Neural cell (in vitro differentiated cells): ENCODE measurements around the gene CDKL5. TPM values are rescaled to one million over a fixed set of nuclear protein-coding genes. Genes with fewer than 3 reads are reported as not detected.

ENCODE experiments used
- H2AFZ ChIP-seq: fragments of 200-600, 300-800 bp; sonication (generic), shearing (Covaris generic); 2 replicates; pipeline ENCODE4 v1.6.0; 2014; ENCODE audit warnings: low read depth, mild to moderate bottlenecking, antibody characterized with exemption, low read length, moderate library complexity
- H3F3A ChIP-seq: fragments of 200-600 bp; shearing (Covaris generic); 2 replicates; pipeline ENCODE4 v1.6.1; 2016; ENCODE audit warnings: mild to moderate bottlenecking, moderate library complexity, mixed read lengths, antibody characterized with exemption, low read length; ENCODE audit not compliant: insufficient read depth, poor library complexity, severe bottlenecking
- H3K27ac ChIP-seq: fragments of 200-600, 300-800 bp; sonication (generic), shearing (Covaris generic); 2 replicates; pipeline ENCODE4 v1.5.1; 2014; ENCODE audit warnings: mild to moderate bottlenecking, low read length, moderate library complexity
- H3K27me3 ChIP-seq: fragments of 300-800, 200-600 bp; sonication (generic), shearing (Covaris generic); 2 replicates; pipeline ENCODE4 v1.6.0; 2014; ENCODE audit warnings: mild to moderate bottlenecking, low read depth, low read length, moderate library complexity; ENCODE audit not compliant: insufficient read depth
- H3K36me3 ChIP-seq: fragments of 300-800, 200-600 bp; sonication (generic), shearing (Covaris generic); 2 replicates; pipeline ENCODE4 v1.5.1; 2014; ENCODE audit warnings: mild to moderate bottlenecking, antibody characterized with exemption, low read length, moderate library complexity; ENCODE audit not compliant: insufficient read depth
- H3K4me2 ChIP-seq: fragments of 300-800, 200-600 bp; sonication (generic), shearing (Covaris generic); 2 replicates; pipeline ENCODE4 v1.6.0; 2014; ENCODE audit warnings: mild to moderate bottlenecking, low read length
- H3K4me3 ChIP-seq: fragments of 300-800, 200-600 bp; sonication (generic), shearing (Covaris generic); 2 replicates; pipeline ENCODE4 v1.5.1; 2014; ENCODE audit warnings: mild to moderate bottlenecking, low read length, moderate library complexity
- H3K79me2 ChIP-seq: fragments of 200-600 bp; shearing (Covaris generic); replicated peaks from 2 replicates; pipeline ENCODE4 v1.6.0; 2014; ENCODE audit warnings: mild to moderate bottlenecking, low read length, moderate library complexity; ENCODE audit not compliant: insufficient read depth
- H3K9ac ChIP-seq: fragments of 300-800, 200-600 bp; sonication (generic), shearing (Covaris generic); 2 replicates; pipeline ENCODE4 v1.6.1; 2016; ENCODE audit warnings: mild to moderate bottlenecking, low read length, mixed read lengths
- H3K9me2 ChIP-seq: fragments of 200-600 bp; shearing (Covaris generic); 2 replicates; pipeline ENCODE4 v1.6.1; 2016; ENCODE audit warnings: mild to moderate bottlenecking, low read length, mixed read lengths; ENCODE audit not compliant: insufficient read depth
- H3K9me3 ChIP-seq: fragments of 200-600, 300-800 bp; sonication (generic), shearing (Covaris generic); 2 replicates; pipeline ENCODE4 v1.6.1; 2016; ENCODE audit warnings: mild to moderate bottlenecking, mixed run types, low read length, moderate library complexity, mixed read lengths
- H4K20me1 ChIP-seq: fragments of 200-600 bp; shearing (Covaris generic); 2 replicates; pipeline ENCODE4 v1.6.1; 2016; ENCODE audit warnings: mild to moderate bottlenecking, mixed run types; ENCODE audit not compliant: insufficient read depth
- EP300 ChIP-seq: fragments of 450-650 bp; conservative IDR thresholded peaks from 2 replicates; pipeline ENCODE4 v1.6.1; 2014; ENCODE audit warnings: antibody characterized with exemption, mild to moderate bottlenecking, moderate library complexity; ENCODE audit not compliant: poor library complexity, severe bottlenecking
- EZH2 ChIP-seq: fragments of 200-600, 300-800 bp; shearing (Covaris generic), sonication (generic); IDR thresholded peaks from 2 replicates; pipeline ENCODE4 v1.6.1; 2014; ENCODE audit warnings: antibody characterized with exemption, low read length, borderline replicate concordance, mild to moderate bottlenecking; ENCODE audit not compliant: insufficient read depth, poor library complexity, severe bottlenecking
- MXI1 ChIP-seq: fragments of 450-650 bp; conservative IDR thresholded peaks from 2 replicates; pipeline ENCODE4 v1.6.1; 2014; ENCODE audit warnings: antibody characterized with exemption, mild to moderate bottlenecking; ENCODE audit not compliant: poor library complexity, severe bottlenecking
- POLR2AphosphoS5 ChIP-seq: IDR thresholded peaks from 2 replicates; pipeline ENCODE4 v1.6.1; 2012
- RAD21 ChIP-seq: fragments of 450-650 bp; conservative IDR thresholded peaks from 2 replicates; pipeline ENCODE4 v1.6.1; 2014; ENCODE audit warnings: antibody characterized with exemption, mild to moderate bottlenecking, moderate library complexity
- SMC3 ChIP-seq: fragments of 450-650 bp; conservative IDR thresholded peaks from 2 replicates; pipeline ENCODE4 v1.6.1; 2014; ENCODE audit warnings: antibody characterized with exemption, mild to moderate bottlenecking, moderate library complexity; ENCODE audit not compliant: poor library complexity
- TAF1 ChIP-seq: IDR thresholded peaks from 2 replicates; pipeline ENCODE4 v1.6.1; 2012; ENCODE audit warnings: low read depth
- polyA plus RNA-seq: library from polyadenylated mRNA; depleted of rRNA; stranded (reverse); fragments of >200 nt; gene quantifications from 2 replicates; pipeline ENCODE4 v1.2.3, GENCODE V29; 2014
- TF ChIP-seq, protein P1 (sequence below): IDR thresholded peaks from 2 replicates; pipeline ENCODE4 v1.6.1; 2012; ENCODE audit warnings: borderline replicate concordance
- TF ChIP-seq, protein P2 (sequence below): fragments of 450-650 bp; IDR thresholded peaks from 2 replicates; pipeline ENCODE4 v1.5.1; 2014; ENCODE audit warnings: antibody characterized with exemption, mild to moderate bottlenecking, moderate library complexity; ENCODE audit not compliant: poor library complexity, severe bottlenecking

The CDKL5 gene
- polyA plus RNA-seq, 1 donor from 2014 or later: 5.3 TPM

DNA sequence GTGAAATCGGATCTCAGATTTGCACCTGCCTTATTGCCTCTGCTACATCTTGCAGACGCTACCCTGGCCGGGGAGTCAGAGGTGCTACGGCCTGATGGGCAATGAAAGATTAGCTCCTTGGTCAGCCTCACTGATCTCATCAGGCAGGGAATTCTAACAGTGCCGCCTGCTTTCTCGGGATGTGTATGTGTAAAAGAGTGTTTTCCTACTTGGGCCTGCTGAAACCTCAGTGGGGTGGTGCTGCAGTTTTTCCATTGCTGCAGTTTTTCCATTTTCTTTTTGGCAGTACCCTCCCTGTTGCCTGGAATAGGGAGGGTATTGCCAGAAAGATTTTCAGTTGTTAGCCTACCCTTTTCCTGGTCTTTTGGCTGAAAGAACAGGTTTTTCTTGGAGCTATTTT, 117.5 kb downstream of the CDKL5 start:
- Histone ChIP-seq H3K79me2 (no peaks in the 10 kb centered on the region), H3K36me3 (no peaks in the 10 kb centered on the region), H3K9ac (no peak overlapping the region), H4K20me1 (no peaks in the 10 kb centered on the region), H2AFZ (no peak overlapping the region), H3K27ac (no peak overlapping the region), H3F3A (no peaks in the 10 kb centered on the region), H3K9me2 (no peaks in the 10 kb centered on the region), H3K27me3 (no peaks in the 10 kb centered on the region), H3K4me3 (no peak overlapping the region), H3K4me2 (no peak overlapping the region), H3K9me3 (no peaks in the 10 kb centered on the region)
- TF ChIP-seq POLR2AphosphoS5 (no peak), RAD21 (no peak), EP300 (no peak), MXI1 (no peak), TAF1 (no peak), EZH2 (no peak), SMC3 (no peak)
- TF ChIP-seq, protein P1, sequence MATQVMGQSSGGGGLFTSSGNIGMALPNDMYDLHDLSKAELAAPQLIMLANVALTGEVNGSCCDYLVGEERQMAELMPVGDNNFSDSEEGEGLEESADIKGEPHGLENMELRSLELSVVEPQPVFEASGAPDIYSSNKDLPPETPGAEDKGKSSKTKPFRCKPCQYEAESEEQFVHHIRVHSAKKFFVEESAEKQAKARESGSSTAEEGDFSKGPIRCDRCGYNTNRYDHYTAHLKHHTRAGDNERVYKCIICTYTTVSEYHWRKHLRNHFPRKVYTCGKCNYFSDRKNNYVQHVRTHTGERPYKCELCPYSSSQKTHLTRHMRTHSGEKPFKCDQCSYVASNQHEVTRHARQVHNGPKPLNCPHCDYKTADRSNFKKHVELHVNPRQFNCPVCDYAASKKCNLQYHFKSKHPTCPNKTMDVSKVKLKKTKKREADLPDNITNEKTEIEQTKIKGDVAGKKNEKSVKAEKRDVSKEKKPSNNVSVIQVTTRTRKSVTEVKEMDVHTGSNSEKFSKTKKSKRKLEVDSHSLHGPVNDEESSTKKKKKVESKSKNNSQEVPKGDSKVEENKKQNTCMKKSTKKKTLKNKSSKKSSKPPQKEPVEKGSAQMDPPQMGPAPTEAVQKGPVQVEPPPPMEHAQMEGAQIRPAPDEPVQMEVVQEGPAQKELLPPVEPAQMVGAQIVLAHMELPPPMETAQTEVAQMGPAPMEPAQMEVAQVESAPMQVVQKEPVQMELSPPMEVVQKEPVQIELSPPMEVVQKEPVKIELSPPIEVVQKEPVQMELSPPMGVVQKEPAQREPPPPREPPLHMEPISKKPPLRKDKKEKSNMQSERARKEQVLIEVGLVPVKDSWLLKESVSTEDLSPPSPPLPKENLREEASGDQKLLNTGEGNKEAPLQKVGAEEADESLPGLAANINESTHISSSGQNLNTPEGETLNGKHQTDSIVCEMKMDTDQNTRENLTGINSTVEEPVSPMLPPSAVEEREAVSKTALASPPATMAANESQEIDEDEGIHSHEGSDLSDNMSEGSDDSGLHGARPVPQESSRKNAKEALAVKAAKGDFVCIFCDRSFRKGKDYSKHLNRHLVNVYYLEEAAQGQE: no peak
- TF ChIP-seq, protein P2, sequence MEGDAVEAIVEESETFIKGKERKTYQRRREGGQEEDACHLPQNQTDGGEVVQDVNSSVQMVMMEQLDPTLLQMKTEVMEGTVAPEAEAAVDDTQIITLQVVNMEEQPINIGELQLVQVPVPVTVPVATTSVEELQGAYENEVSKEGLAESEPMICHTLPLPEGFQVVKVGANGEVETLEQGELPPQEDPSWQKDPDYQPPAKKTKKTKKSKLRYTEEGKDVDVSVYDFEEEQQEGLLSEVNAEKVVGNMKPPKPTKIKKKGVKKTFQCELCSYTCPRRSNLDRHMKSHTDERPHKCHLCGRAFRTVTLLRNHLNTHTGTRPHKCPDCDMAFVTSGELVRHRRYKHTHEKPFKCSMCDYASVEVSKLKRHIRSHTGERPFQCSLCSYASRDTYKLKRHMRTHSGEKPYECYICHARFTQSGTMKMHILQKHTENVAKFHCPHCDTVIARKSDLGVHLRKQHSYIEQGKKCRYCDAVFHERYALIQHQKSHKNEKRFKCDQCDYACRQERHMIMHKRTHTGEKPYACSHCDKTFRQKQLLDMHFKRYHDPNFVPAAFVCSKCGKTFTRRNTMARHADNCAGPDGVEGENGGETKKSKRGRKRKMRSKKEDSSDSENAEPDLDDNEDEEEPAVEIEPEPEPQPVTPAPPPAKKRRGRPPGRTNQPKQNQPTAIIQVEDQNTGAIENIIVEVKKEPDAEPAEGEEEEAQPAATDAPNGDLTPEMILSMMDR: no peak

DNA sequence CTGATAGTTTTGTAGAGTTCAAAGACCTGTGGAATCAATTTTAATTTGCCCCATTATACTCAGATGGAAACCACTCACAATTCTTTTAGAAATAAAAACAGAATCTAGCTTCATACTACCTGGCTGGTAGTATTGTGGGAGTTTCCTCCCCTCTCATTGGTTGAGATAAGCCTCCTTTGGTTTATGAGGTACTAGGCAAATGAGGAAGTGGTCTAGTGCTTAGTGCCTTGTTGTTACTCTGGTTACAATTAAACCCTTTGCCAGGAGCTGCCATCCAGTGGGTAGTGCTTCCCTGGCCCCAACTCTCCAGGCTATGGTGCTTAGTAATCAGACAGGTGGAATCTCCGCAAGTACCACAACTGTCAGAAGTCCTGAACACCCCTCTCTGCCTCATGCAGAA, 118.3 kb downstream of the CDKL5 start:
- no peaks in the 10 kb centered on the region for H3K36me3 ChIP-seq
- no peaks in the 10 kb centered on the region for H4K20me1 ChIP-seq
- TF ChIP-seq, protein P1: no peak
- TF ChIP-seq SMC3 (no peak), POLR2AphosphoS5 (no peak), MXI1 (no peak), TAF1 (no peak)
- no peak overlapping the region for H3K4me3 ChIP-seq
- no peaks in the 10 kb centered on the region for H3F3A ChIP-seq
- H3K79me2 ChIP-seq: no peaks in the 10 kb centered on the region
- no peak overlapping the region for H3K27ac ChIP-seq
- no peak overlapping the region for H3K4me2 ChIP-seq
- no peak overlapping the region for H2AFZ ChIP-seq
- no peaks in the 10 kb centered on the region for H3K9me3 ChIP-seq
- no peaks in the 10 kb centered on the region for H3K27me3 ChIP-seq
- no peaks in the 10 kb centered on the region for H3K9me2 ChIP-seq
- H3K9ac ChIP-seq: no peak overlapping the region
